PC-3 (cell line): ENCODE results near the gene HECTD1.

Experiments
- EZH2 ChIP-seq: fragments of 300-600 bp; sonication (generic); IDR thresholded peaks from one replicate; pipeline ENCODE4 v1.6.1; 2017; ENCODE audit warnings: antibody characterized with exemption, mild to moderate bottlenecking, low read length; ENCODE audit not compliant: unreplicated experiment
- TF ChIP-seq, protein P1 (sequence below): fragments of 300-600 bp; sonication (generic); conservative IDR thresholded peaks from 2 replicates; pipeline ENCODE4 v1.5.1; 2017; ENCODE audit warnings: antibody characterized with exemption, low read depth, mild to moderate bottlenecking, low read length

DNA sequence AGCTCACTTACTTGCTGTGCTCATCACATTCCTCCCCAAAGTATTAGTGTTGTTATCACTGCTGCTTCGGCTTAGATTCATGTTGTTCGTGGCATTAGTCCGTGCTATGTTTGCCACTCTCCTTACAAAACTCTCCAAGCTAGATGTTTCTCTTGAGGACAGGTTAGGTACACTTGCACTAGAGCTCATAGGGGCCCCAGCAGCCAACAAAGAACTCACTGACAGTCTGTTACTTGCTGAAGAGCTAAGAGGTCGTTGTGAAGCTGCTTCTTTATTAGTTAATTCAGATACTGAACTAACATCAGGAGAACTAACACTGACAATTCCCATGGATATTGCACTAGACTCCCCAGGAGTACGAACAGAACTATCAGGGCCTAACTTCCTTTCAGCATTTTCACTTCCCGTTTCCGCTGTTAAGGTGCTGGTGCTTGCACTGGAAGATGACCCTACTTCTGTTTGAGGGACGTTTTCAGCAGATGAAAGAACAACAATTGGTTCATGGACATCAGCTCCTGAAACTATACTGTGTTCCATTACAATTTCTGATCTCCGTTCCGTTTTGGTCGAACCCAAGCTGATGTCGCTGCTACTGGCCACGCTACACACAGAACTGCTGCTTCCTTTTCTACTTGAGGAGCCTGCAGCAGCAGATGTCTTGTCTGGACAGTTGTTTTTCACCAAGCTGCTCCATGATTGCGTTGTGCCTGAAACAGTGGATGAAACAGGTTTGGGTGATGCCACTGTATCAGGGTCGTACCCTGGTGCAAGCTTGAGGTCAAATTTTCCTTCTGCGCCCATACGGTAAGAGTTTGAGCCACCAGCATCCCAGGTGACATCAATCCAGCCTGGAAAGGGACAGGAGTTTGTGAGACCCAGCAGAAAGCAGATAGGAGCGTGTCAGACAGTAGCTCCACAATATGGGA lies 78.7 kb downstream of the HECTD1 start:
- no peak for TF ChIP-seq EZH2
- TF ChIP-seq, protein P1, sequence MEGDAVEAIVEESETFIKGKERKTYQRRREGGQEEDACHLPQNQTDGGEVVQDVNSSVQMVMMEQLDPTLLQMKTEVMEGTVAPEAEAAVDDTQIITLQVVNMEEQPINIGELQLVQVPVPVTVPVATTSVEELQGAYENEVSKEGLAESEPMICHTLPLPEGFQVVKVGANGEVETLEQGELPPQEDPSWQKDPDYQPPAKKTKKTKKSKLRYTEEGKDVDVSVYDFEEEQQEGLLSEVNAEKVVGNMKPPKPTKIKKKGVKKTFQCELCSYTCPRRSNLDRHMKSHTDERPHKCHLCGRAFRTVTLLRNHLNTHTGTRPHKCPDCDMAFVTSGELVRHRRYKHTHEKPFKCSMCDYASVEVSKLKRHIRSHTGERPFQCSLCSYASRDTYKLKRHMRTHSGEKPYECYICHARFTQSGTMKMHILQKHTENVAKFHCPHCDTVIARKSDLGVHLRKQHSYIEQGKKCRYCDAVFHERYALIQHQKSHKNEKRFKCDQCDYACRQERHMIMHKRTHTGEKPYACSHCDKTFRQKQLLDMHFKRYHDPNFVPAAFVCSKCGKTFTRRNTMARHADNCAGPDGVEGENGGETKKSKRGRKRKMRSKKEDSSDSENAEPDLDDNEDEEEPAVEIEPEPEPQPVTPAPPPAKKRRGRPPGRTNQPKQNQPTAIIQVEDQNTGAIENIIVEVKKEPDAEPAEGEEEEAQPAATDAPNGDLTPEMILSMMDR = no peak
